Peyer's patch (tissue), 4 donors: ENCODE data around the gene ZNF598.
A peak's percentile ranks its signal among the peaks of the same experiment; 100 is the strongest.

ENCODE experiments used
- CTCF ChIP-seq, 6 experiments: fragments of 450-650 bp in 4 of 6; fragments of 200-600 bp in 2 of 6; sonication (generic) in 1 of 6; IDR thresholded peaks; one replicate each; pipeline ENCODE4 v1.5.1; 2017 to 2019; ENCODE audit warnings: antibody characterized with exemption in 6 of 6, mild to moderate bottlenecking in 3 of 6, moderate library complexity in 1 of 6
- POLR2A ChIP-seq, 2 donors: fragments of 450-650 bp; IDR thresholded peaks; one replicate each; pipeline ENCODE4 v1.5.1; 2017; ENCODE audit warnings: antibody characterized with exemption in 2 of 2, mild to moderate bottlenecking in 2 of 2, moderate library complexity in 2 of 2

GRCh38 chr16:1985466-1986150, 24.0 kb downstream of the ZNF598 start:
- no peak for TF ChIP-seq CTCF (IDR thresholded peaks at IDR 0.05)
- peak; percentile 76 to 79 for TF ChIP-seq POLR2A (IDR thresholded peaks at IDR 0.05)
